Activated gamma-delta T cell (primary cell): ENCODE measurements around the gene ARHGEF10L.
"Not testable (repeated sequence)": the region's sequence is repeated elsewhere in the genome, so short reads cannot be mapped to it uniquely, and the experiment has no call there.

Source experiments
- DNase-seq: peaks from one replicate; lab custom pipeline; 2025; lab: John Stamatoyannopoulos, UW

The ARHGEF10L gene

GRCh38 chr1:17612831-17613230 lies 73.3 kb downstream of the ARHGEF10L start:
- no peak for DNase-seq

DNA sequence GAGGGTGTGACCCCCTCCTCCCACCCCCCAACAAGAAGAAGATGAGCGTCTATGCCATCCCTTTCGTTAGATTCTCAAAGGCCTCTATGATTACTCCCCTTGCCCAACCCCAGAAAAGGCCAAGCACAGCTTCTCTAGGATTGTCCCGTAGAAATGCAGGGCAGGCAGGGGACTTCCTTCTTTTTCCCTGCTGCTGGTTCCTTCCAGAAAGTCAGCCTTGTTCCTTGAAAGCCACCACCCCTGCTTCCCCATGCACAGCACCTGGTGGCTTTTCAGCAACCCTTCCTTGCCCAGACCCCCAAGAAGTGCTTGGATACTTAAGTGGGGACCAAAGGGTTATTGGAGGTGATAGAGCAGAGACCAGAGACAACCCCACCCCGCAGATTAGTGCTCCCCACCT lies 75.1 kb downstream of the ARHGEF10L start:
- DNase-seq: no peak

DNA sequence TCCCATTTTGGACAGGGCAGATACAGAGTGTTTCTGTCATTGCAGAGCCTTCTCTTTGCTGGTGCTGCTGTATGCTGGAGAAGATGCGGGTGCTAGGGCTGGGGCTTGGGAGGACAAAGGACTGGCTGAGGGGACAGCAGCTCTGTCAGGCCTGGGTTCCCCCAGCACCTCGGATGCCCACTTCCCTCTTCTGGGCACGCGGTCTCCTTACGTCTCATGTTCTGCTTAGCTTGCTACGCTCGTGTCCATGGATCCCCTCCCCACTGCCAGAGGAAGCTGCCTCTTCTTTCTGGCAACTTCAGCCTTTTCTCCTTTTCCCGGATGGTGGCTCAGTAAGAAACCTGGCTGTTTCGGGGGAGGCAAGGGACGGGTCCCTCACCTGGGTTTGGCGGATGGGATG lies 75.7 kb downstream of the ARHGEF10L start:
- DNase-seq: no peak

DNA sequence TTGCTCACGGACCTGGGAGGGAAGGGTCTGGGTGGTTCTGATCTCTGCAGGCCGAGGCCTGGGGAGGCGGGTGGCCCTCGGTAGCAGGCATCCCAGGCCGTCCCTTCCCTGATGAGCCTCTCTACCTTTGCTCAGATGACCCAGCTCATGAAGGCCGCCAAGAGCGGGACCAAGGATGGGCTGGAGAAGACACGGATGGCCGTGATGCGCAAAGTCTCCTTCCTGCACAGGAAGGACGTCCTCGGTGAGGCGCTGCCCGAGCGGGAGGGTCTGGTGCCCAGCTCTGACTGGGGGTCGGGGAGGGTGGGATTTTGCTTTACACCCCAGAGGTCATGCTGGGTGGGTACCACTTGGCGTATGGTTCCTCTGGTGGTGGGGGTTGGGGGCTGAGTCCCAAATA lies 76.5 kb downstream of the ARHGEF10L start:
- DNase-seq: no peak

DNA sequence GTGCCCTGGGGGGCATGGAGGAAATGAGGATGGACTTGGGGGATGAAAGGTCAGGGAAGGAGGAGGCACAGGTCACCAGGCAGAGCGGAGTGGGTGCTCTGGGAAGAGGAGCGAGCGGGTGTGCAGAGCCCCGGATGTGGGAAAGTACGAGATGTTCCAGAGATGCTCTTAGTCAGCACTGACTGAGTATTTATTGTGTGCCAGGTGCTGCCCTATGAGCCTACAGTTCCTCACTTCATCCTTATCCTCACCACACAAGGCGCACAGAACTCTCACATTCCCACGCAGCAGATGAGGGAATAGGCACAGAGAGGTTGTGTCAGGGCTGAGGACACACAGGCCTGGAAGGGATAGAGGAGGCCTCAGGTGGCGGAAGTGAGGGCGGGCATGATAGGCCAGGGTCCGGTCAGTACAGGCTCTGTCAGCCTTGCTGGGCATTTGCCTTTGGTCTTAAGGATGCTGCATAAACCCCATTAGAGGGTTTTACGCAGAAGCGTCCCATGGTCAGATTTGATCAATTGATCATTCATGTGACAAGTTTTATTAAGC lies 77.3 kb downstream of the ARHGEF10L start:
- DNase-seq: no peak

DNA sequence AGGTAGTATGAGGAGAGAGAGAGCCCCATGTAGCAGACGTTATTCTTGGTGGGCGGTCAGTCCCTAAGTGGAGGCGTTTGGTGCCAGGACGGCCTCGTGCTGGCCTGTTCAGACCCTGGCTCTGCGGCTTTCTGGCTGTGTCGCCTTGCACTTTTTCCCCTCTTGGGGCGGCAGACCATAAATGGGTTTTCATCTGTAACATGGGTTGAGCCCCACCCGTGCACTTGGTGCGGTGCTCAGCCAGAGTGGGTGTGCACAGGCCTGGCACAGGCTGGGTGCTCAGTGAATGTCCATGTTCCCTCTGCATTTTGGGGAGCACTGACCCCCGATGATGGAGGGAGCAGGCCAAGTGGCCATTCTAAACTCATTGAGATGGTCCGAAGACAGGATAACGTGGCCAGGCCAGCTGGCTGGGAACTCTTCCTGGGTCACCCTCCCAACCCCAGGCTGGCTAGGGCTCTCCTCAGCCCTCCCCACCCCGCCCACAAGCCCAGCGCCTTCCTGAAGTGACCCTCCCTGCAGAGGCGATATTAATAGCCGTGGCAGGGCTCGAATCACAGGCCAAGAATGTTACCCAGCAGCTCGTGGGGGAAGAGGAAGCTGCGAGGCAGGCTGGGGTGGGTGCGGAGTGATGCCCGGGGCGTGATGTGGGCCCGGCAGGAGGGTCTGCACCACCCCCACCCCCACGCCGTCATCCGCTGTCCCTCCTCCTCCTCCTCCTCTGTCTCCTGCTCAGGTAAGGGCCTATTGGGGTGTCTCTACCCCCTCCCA lies 78.5 kb downstream of the ARHGEF10L start:
- DNase-seq: no peak

- DNase-seq: no peak
Measured at GRCh38 chr1:17618558-17619247, 79.2 kb downstream of the ARHGEF10L start.

DNA sequence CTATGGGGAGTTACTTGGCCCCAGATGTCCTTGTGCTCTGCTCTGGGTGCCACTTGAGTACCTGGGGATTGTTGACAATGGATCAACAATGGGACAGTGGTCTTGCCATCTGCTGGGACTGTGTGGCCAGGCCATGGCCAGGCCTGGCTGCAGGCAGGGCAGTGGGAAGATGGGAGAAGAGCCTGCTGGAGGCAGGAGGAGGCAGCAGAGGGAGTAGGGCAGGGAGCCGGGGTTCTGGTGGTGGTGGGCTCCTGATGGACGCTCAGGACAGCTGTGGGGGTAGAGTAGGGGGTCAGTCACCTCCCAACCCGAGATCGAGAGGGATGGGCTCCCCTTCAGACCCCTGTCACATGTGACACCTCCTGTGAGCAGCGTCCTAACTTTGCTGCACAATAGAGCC lies 81.0 kb downstream of the ARHGEF10L start:
- no peak for DNase-seq

DNA sequence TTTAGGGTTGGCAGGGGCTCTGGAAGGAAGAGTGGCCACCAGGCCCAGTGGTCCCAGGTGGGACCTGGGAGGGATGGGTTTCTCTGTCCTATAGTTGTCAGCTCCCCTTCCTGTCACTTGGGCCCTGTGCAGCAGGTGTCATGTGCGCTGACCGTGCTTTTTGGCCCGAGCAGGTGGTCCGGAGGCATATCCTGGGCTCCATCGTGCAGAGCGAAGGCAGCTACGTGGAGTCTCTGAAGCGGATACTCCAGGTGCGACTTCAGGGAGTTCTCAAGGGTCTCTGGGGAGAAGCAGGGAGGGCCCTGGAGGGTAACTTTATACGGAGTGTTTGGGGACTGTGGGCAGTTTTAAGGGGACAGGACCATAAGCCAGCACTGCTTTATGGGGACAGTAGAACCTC lies 82.2 kb downstream of the ARHGEF10L start:
- no peak for DNase-seq

GRCh38 chr1:17622823-17623222 lies 83.3 kb downstream of the ARHGEF10L start:
- DNase-seq: no peak

DNA sequence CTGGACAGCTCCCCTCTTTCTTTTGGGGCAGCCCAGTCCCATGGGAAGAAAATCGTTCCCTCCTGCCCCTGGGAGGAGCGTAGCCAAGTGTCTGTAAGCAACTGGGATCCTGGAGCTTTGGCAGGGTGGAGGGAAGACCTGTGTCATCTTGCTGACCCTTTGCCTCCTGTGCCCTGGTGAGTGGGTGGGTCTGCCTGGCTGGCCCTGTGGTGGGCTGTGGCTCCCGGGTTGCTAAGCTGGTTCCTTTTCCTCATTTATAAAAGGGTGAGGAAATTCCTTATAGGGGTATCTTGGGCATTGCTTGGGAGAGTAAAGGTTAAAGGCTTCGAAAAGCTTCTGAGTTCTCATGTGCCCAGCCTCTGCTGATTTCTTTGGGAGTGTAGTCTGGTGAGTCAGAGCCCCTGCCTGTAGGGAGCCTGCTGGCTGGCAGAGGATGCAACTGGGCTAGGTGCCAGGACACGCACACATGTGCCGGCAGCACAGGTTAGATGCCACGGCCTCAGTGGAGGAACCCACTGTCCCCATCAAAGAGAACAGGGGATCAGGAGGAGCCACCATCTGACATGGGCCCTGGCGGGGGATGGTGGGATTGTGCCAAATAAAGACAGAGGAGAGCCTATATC lies 85.2 kb downstream of the ARHGEF10L start:
- no peak for DNase-seq

DNA sequence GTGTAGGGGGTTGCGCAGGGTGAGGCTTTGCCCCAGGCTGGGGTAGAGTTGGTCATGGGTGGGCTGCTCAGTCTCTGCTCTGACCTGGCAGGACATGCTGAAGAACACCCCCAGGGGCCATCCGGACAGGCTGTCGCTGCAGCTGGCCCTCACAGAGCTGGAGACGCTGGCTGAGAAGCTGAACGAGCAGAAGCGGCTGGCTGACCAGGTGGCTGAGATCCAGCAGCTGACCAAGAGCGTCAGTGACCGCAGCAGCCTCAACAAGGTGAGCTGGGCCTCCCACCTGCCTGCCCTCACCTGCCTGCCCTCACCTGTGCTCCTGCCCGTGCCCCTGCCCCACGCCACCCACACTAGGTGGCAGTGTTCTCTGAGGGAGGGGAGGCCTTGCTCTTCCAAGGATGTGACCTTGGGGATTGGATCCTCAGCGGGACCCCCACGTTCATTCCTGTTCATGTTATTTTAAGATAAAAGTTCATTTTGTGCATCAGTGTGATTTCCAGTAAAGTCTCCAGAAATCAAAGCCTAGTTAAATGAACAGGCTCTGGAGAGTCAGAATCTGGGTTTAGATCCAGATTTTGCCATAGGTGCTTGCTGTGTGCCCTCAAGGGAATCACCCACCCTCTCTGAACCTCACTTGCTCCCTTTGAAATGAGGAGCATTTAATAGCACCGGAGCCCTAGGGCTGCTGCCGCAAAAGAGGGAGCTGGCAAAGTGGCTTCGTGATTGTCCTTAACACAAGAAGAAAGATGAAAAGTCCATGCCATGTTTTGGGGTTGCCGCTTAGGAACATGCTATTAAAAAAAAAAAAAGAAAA lies 87.9 kb downstream of the ARHGEF10L start:
- no peak for DNase-seq

GRCh38 chr1:17629046-17629445 lies 89.5 kb downstream of the ARHGEF10L start:
- not testable (repeated sequence) for DNase-seq

DNA sequence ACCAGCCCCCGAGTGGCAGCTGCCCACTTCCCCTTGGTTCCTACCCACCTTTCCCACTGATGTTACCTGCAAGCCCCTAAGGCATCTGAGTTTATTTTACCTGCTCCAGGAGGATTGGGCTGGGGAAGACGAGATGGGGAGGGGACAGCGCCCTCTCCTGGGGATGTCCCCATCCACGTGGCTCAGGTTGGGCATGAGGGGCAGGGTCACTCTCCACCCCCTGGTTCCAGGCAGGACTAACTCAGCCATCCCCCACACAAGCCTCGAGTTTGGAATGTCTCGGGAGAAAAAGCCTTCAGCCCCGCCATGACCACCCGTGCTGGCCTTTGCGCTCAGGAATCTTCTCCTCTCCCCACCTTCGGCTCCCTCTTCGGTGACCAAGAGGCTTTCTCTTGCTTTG lies 90.0 kb downstream of the ARHGEF10L start:
- DNase-seq: no peak

DNA sequence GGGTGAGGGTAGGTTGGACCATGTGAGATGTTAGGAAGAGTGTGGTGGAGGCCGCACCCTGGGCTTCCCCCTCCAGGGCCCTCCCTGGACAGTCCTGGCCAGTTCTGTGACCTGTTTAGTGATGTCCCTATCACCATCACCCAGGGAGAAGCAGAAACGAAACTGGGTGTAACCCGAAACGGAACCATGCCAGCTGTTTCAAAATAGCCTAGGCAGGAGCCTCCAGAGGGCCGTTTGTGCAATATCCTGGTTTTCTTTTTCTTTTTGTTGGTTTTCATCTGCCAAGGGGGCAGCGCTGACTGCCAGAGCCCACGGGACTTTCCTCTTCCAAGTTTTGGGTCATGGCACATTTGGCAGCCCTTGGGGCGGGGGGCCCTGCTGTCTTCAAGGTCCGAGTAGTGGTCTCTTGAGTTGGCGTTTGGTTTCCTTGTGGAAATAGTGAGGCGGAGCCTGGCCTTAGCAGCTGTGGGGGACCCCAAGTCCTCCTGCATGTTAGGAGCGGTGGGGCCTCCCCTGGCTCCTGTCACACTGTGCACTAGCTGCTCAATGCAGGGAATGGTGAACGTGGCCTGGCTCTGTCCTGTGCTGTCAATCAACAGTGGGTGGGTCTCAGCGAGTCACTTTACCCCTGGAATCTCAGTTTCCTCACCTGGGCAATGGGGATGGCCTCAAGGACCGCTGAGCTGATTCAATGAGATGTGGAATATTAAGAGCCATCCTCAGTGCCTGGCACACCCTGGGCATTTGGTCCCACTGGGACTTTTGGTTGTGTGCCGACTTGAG lies 90.7 kb downstream of the ARHGEF10L start:
- DNase-seq: no peak

- DNase-seq: no peak
Measured at GRCh38 chr1:17630986-17631385, 91.5 kb downstream of the ARHGEF10L start.

GRCh38 chr1:17631410-17631809 lies 91.9 kb downstream of the ARHGEF10L start:
- DNase-seq: no peak

GRCh38 chr1:17632106-17632505 lies 92.6 kb downstream of the ARHGEF10L start:
- no peak for DNase-seq

DNA sequence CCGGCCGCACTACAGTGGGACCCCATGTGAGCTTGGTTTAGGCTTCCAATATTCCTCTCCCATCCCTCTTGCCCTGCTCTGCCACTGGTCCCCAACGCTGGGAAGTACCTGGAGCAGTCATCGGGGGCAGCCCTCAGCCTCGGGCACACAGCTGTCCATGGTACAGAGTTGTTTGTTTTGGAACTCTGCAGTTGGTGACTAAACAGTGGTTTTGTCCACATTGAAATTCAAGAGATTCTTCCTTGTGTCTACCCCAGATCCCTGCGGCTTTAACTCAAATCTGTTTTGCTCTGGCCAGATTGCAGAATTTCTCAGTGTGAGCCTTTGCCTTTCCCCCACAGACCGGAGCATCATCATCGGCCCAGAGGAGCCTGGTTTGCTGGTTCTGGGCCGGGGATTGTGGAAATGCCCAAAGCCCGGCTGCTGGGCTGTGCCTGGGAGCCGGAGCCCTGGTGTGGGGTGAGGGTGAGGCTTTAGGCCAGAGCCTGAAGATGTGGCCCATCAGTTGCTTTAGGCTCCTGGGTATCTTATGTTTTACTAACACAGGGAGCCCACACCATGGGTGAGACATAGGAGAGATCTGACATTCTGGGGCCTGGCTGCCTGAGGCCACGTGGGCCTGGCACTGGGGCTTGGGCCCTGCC lies 93.2 kb downstream of the ARHGEF10L start:
- DNase-seq: no peak

- no peak for DNase-seq
Measured at GRCh38 chr1:17633654-17634053, 94.2 kb downstream of the ARHGEF10L start.

GRCh38 chr1:17635276-17635675 lies 95.8 kb downstream of the ARHGEF10L start:
- DNase-seq: no peak
